SK-N-SH treated with all-trans-retinoic acid at 6 μM for 48 hours (cell line): ENCODE measurements around the gene CCDC3.

ENCODE experiments used
- BACH2 ChIP-seq: fragments of 250-450 bp; sonication (Bioruptor Pico); IDR thresholded peaks from 2 replicates; pipeline ENCODE4 v1.9.0; 2021; ENCODE audit warnings: mild to moderate bottlenecking, borderline replicate concordance
- ESRRG ChIP-seq: fragments of 250-450 bp; sonication (Bioruptor Pico); IDR thresholded peaks from 2 replicates; pipeline ENCODE4 v1.6.1; 2021; ENCODE audit warnings: mild to moderate bottlenecking
- GLIS3 ChIP-seq: fragments of 250-450 bp; sonication (Bioruptor Pico); IDR thresholded peaks from 2 replicates; pipeline ENCODE4 v1.5.0; 2020; ENCODE audit warnings: mild to moderate bottlenecking, moderate library complexity
- PPARA ChIP-seq: fragments of 250-450 bp; sonication (Bioruptor Pico); IDR thresholded peaks from 2 replicates; pipeline ENCODE4 v1.5.0; 2020; ENCODE audit warnings: mild to moderate bottlenecking, borderline replicate concordance
- TOX ChIP-seq: fragments of 250-450 bp; sonication (Bioruptor Pico); IDR thresholded peaks from 2 replicates; pipeline ENCODE4 v1.8.0; 2021; ENCODE audit warnings: mild to moderate bottlenecking, moderate library complexity, borderline replicate concordance
- ZC3H10 ChIP-seq: fragments of 250-450 bp; sonication (Bioruptor Pico); IDR thresholded peaks from 2 replicates; pipeline ENCODE4 v1.5.1; 2021; ENCODE audit warnings: mild to moderate bottlenecking, moderate library complexity
- ZFP3 ChIP-seq: fragments of 250-450 bp; sonication (Bioruptor Pico); IDR thresholded peaks from 2 replicates; pipeline ENCODE4 v1.5.0; 2020; ENCODE audit warnings: mild to moderate bottlenecking, moderate library complexity
- ZNF8 ChIP-seq: fragments of 450-650 bp; formaldehyde crosslinking; IDR thresholded peaks from 2 replicates; pipeline ENCODE4 v1.5.0; 2020; ENCODE audit warnings: mild to moderate bottlenecking, moderate library complexity
- TF ChIP-seq, protein P1 (sequence below): fragments of 250-450 bp; sonication (Bioruptor Pico); IDR thresholded peaks from 2 replicates; pipeline ENCODE4 v1.8.0; 2020; ENCODE audit warnings: mild to moderate bottlenecking, moderate library complexity, borderline replicate concordance
- TF ChIP-seq, protein P2 (sequence below): fragments of 250-450 bp; sonication (Bioruptor Pico); IDR thresholded peaks from 2 replicates; pipeline ENCODE4 v1.8.0; 2021; ENCODE audit warnings: low read depth, mild to moderate bottlenecking, moderate library complexity, borderline replicate concordance
- TF ChIP-seq, protein P3 (sequence below): fragments of 250-450 bp; sonication (Bioruptor Pico); IDR thresholded peaks from 2 replicates; pipeline ENCODE4 v1.5.1; 2020; ENCODE audit warnings: low read depth, mild to moderate bottlenecking, moderate library complexity

DNA sequence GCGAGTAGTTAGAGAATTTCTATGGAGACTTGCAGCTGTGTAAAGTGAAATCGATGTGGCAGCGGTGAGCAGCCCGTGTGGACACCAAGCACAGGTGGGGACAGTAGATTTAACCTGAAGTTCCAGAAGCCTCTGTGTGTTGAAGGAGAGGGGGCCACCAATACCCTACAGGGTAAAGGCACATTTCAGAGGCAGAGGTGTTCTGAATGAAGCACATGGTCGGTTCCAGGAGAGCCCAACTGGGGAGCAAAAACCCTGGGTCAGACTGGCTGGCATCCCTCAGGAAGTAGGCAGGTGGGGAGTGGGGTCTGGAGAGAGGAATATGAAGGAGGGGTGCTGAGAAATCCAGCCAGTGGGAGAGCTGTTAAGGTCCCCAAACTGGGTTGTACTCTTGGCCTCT, 76.6 kb downstream of the CCDC3 start:
- TF ChIP-seq GLIS3 (CRISPR knock-in tag) (no peak), ZFP3 (CRISPR knock-in tag) (no peak), ESRRG (CRISPR knock-in tag) (no peak), ZC3H10 (CRISPR knock-in tag) (no peak), PPARA (CRISPR knock-in tag) (no peak), BACH2 (CRISPR knock-in tag) (no peak), TOX (CRISPR knock-in tag) (no peak), ZNF8 (CRISPR knock-in tag) (no peak)
- TF ChIP-seq, protein P1, sequence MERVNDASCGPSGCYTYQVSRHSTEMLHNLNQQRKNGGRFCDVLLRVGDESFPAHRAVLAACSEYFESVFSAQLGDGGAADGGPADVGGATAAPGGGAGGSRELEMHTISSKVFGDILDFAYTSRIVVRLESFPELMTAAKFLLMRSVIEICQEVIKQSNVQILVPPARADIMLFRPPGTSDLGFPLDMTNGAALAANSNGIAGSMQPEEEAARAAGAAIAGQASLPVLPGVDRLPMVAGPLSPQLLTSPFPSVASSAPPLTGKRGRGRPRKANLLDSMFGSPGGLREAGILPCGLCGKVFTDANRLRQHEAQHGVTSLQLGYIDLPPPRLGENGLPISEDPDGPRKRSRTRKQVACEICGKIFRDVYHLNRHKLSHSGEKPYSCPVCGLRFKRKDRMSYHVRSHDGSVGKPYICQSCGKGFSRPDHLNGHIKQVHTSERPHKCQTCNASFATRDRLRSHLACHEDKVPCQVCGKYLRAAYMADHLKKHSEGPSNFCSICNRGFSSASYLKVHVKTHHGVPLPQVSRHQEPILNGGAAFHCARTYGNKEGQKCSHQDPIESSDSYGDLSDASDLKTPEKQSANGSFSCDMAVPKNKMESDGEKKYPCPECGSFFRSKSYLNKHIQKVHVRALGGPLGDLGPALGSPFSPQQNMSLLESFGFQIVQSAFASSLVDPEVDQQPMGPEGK (CRISPR knock-in tag), result no peak
- TF ChIP-seq, protein P2, sequence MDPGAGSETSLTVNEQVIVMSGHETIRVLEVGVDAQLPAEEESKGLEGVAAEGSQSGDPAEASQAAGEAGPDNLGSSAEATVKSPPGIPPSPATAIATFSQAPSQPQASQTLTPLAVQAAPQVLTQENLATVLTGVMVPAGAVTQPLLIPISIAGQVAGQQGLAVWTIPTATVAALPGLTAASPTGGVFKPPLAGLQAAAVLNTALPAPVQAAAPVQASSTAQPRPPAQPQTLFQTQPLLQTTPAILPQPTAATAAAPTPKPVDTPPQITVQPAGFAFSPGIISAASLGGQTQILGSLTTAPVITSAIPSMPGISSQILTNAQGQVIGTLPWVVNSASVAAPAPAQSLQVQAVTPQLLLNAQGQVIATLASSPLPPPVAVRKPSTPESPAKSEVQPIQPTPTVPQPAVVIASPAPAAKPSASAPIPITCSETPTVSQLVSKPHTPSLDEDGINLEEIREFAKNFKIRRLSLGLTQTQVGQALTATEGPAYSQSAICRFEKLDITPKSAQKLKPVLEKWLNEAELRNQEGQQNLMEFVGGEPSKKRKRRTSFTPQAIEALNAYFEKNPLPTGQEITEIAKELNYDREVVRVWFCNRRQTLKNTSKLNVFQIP, result no peak
- TF ChIP-seq, protein P3, sequence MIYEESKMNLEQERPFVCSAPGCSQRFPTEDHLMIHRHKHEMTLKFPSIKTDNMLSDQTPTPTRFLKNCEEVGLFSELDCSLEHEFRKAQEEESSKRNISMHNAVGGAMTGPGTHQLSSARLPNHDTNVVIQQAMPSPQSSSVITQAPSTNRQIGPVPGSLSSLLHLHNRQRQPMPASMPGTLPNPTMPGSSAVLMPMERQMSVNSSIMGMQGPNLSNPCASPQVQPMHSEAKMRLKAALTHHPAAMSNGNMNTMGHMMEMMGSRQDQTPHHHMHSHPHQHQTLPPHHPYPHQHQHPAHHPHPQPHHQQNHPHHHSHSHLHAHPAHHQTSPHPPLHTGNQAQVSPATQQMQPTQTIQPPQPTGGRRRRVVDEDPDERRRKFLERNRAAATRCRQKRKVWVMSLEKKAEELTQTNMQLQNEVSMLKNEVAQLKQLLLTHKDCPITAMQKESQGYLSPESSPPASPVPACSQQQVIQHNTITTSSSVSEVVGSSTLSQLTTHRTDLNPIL (CRISPR knock-in tag), result no peak
